Raji (cell line): ENCODE data around the gene GAS6.

Experiments used
- POLR2A ChIP-seq: IDR thresholded peaks from 2 replicates; pipeline ENCODE4 v1.6.1; 2011; ENCODE audit warnings: low read depth, low read length, control low read depth; ENCODE audit not compliant: insufficient read depth

GAS6 gene

GRCh38 chr13:113879494-113880360 is 15.9 kb upstream of the GAS6 start:
- TF ChIP-seq POLR2A = no peak

GRCh38 chr13:113879017-113879416 is 15.1 kb upstream of the GAS6 start:
- TF ChIP-seq POLR2A = no peak

- TF ChIP-seq POLR2A = no peak
Observed at GRCh38 chr13:113877149-113877990, 13.5 kb upstream of the GAS6 start.

GRCh38 chr13:113876346-113877148 is 12.7 kb upstream of the GAS6 start:
- TF ChIP-seq POLR2A = no peak

- TF ChIP-seq POLR2A = no peak
Observed at GRCh38 chr13:113875837-113876281, 12.0 kb upstream of the GAS6 start.

GRCh38 chr13:113875429-113875815 is 11.5 kb upstream of the GAS6 start:
- no peak for TF ChIP-seq POLR2A

- TF ChIP-seq POLR2A = no peak
Observed at GRCh38 chr13:113874579-113875428, 10.9 kb upstream of the GAS6 start.

- TF ChIP-seq POLR2A = no peak
Observed at GRCh38 chr13:113874177-113874576, 10.3 kb upstream of the GAS6 start.

- TF ChIP-seq POLR2A = no peak
Observed at GRCh38 chr13:113869263-113869662, 5.4 kb upstream of the GAS6 start.

- TF ChIP-seq POLR2A = no peak
Observed at GRCh38 chr13:113865427-113865826, 1.6 kb upstream of the GAS6 start.

GRCh38 chr13:113864273-113864890 is 506 bp upstream of the GAS6 start:
- TF ChIP-seq POLR2A = no peak

- no peak for TF ChIP-seq POLR2A
Observed at GRCh38 chr13:113862931-113863523, 849 bp downstream of the GAS6 start.

- TF ChIP-seq POLR2A = no peak
Observed at GRCh38 chr13:113862191-113862930, 1.5 kb downstream of the GAS6 start.
